ENCODE results near the gene ZNF382.
A peak's percentile ranks its signal among the peaks of the same experiment; 100 is the strongest.
"Not testable (repeated sequence)": the region's sequence is repeated elsewhere in the genome, so short reads cannot be mapped to it uniquely, and the experiment has no call there.

The ZNF382 gene

GRCh38 chr19:36605101-36605876 is at the start of gene ZNF382:
Gene ZNF382 (plus strand): TSS chr19:36605313. CDS start chr19:36609915, 4,602 bp downstream.
- peak; percentile 94 for DNase-seq (ENCODE audit: low spot score)

- no peak for DNase-seq (ENCODE audit: low spot score)
Observed at GRCh38 chr19:36564391-36564790, 40.7 kb upstream of the ZNF382 start.

- DNase-seq (ENCODE audit: low spot score), result no peak
Observed at GRCh38 chr19:36572593-36573019, 32.5 kb upstream of the ZNF382 start.

GRCh38 chr19:36573020-36573894 is 31.9 kb upstream of the ZNF382 start, which contains the start of gene ZNF529:
Gene ZNF529 (minus strand): TSS chr19:36573292. CDS start chr19:36572346, 946 bp downstream.
- DNase-seq (ENCODE audit: low spot score), result peak; percentile 95

- no peak for DNase-seq (ENCODE audit: low spot score)
Observed at GRCh38 chr19:36573895-36574720, 31.0 kb upstream of the ZNF382 start.

- DNase-seq (ENCODE audit: low spot score), result no peak
Observed at GRCh38 chr19:36574741-36575140, 30.4 kb upstream of the ZNF382 start.

- DNase-seq (ENCODE audit: low spot score), result no peak
Observed at GRCh38 chr19:36577271-36577996, 27.7 kb upstream of the ZNF382 start.

GRCh38 chr19:36579255-36579654 is 25.9 kb upstream of the ZNF382 start:
- no peak for DNase-seq (ENCODE audit: low spot score)

GRCh38 chr19:36602681-36603080 is 2.4 kb upstream of the ZNF382 start:
- not testable (repeated sequence) for DNase-seq (ENCODE audit: low spot score)

- DNase-seq (ENCODE audit: low spot score), result peak; percentile 50
Observed at GRCh38 chr19:36604656-36605100, 435 bp upstream of the ZNF382 start.

GRCh38 chr19:36605877-36606478 is 865 bp downstream of the ZNF382 start:
- DNase-seq (ENCODE audit: low spot score), result no peak

GRCh38 chr19:36627057-36627456 is 21.9 kb downstream of the ZNF382 start:
- no peak for DNase-seq (ENCODE audit: low spot score)

GRCh38 chr19:36635342-36635741 is 30.2 kb downstream of the ZNF382 start:
- DNase-seq (ENCODE audit: low spot score), result no peak

GRCh38 chr19:36638862-36639510 is 33.9 kb downstream of the ZNF382 start:
- no peak for DNase-seq (ENCODE audit: low spot score)

- DNase-seq (ENCODE audit: low spot score), result no peak
Observed at GRCh38 chr19:36646746-36647145, 41.6 kb downstream of the ZNF382 start.

- no peak for DNase-seq (ENCODE audit: low spot score)
Observed at GRCh38 chr19:36652958-36653357, 47.8 kb downstream of the ZNF382 start.

- no peak for DNase-seq (ENCODE audit: low spot score)
Observed at GRCh38 chr19:36665832-36666231, 60.7 kb downstream of the ZNF382 start.

- no peak for DNase-seq (ENCODE audit: low spot score)
Observed at GRCh38 chr19:36668646-36669045, 63.5 kb downstream of the ZNF382 start.

- DNase-seq (ENCODE audit: low spot score), result no peak
Observed at GRCh38 chr19:36672368-36672767, 67.3 kb downstream of the ZNF382 start.

GRCh38 chr19:36674201-36674600 is 69.1 kb downstream of the ZNF382 start:
- DNase-seq (ENCODE audit: low spot score), result no peak
